Aorta (tissue), 5 donors: ENCODE measurements around the gene RANBP17. TPM values are rescaled to one million over a fixed set of nuclear protein-coding genes. Genes with fewer than 3 reads are reported as not detected.

Source experiments
- ATAC-seq: fragments of 200-7000 bp; cut with Tn5 transposase; one replicate; pipeline ENCODE4 v1.9.1; 2022; ENCODE audit warnings: moderate library complexity; ENCODE audit not compliant: low FRiP score
- DNase-seq, 2 donors: peaks; one replicate each; pipeline ENCODE4 v3.0.0-alpha.2; 2020
- H3K27ac ChIP-seq, 2 donors: one replicate each; pipeline ENCODE4 v1.5.1; 2013; ENCODE audit warnings: low read length in 2 of 2, mild to moderate bottlenecking in 2 of 2, moderate library complexity in 2 of 2, control low read depth in 1 of 2, inconsistent platforms in 1 of 2, low read depth in 1 of 2
- H3K27me3 ChIP-seq, 2 donors: one replicate each; pipeline ENCODE4 v1.6.1; 2013; ENCODE audit warnings: control low read depth in 1 of 2, low read length in 1 of 2, mild to moderate bottlenecking in 1 of 2, moderate library complexity in 1 of 2; ENCODE audit not compliant: insufficient read depth in 2 of 2, control insufficient read depth in 1 of 2
- H3K36me3 ChIP-seq, 2 donors: one replicate each; pipeline ENCODE4 v1.6.1; 2013; ENCODE audit warnings: control low read depth in 1 of 2, low read length in 1 of 2, mild to moderate bottlenecking in 1 of 2; ENCODE audit not compliant: insufficient read depth in 2 of 2, control insufficient read depth in 1 of 2
- H3K4me1 ChIP-seq, 2 donors: one replicate each; pipeline ENCODE4 v1.6.1; 2013; ENCODE audit warnings: low read length in 2 of 2, control low read depth in 1 of 2, mild to moderate bottlenecking in 1 of 2, moderate library complexity in 1 of 2; ENCODE audit not compliant: insufficient read depth in 2 of 2, control insufficient read depth in 1 of 2
- H3K4me3 ChIP-seq, 2 donors: one replicate each; pipeline ENCODE4 v1.5.1; 2013; ENCODE audit warnings: low read length in 2 of 2, control low read depth in 1 of 2, mild to moderate bottlenecking in 1 of 2
- H3K9me3 ChIP-seq: one replicate; pipeline ENCODE4 v1.6.1; 2013; ENCODE audit warnings: mild to moderate bottlenecking, low read length; ENCODE audit not compliant: control insufficient read depth
- WGBS, 2 donors: extraction: QIAGEN DNeasy Blood & Tissue Kit; methylation state at CpG; one replicate each; pipeline ENCODE4 v1.1.7; 2013; 5-methylcytosine and 5-hydroxymethylcytosine counted together
- intact Hi-C, 2 donors: fragments of 100-400 bp; cut with DNase I; formaldehyde crosslinking; loops; one replicate each; pipeline versions ENCODE4 v1.14.2 to v1.15.0; 2022
- polyA plus RNA-seq, 2 donors: library from polyadenylated mRNA; stranded (reverse); fragments of 200-250 nt; gene quantifications; one replicate each; pipeline ENCODE4 v1.2.3, GENCODE V29; 2013
- total RNA-seq, 2 donors: library from RNA; stranded (reverse); fragmentation: NEBNext Ultra II Directional; extraction: Animal tissue kit (Norgen Biotek cat#: 25700); gene quantifications; one replicate each; pipeline ENCODE4 v1.2.1, GENCODE V29; 2021
- donor health status: healthy with polysubstance abuse.
- donor health status: Bipolar disorder and iron deficiency.
- donor health status: DM: no; HTN: no; CAD: no.
- donor health status: DM: no; HTN: no; CAD: no.
- donor health status: DM: yes; HTN: yes; CAD: no.

RANBP17 gene
- total and polyA plus RNA-seq, 4 donors: 1.3 to 13.6 (median 7.5) TPM

DNA sequence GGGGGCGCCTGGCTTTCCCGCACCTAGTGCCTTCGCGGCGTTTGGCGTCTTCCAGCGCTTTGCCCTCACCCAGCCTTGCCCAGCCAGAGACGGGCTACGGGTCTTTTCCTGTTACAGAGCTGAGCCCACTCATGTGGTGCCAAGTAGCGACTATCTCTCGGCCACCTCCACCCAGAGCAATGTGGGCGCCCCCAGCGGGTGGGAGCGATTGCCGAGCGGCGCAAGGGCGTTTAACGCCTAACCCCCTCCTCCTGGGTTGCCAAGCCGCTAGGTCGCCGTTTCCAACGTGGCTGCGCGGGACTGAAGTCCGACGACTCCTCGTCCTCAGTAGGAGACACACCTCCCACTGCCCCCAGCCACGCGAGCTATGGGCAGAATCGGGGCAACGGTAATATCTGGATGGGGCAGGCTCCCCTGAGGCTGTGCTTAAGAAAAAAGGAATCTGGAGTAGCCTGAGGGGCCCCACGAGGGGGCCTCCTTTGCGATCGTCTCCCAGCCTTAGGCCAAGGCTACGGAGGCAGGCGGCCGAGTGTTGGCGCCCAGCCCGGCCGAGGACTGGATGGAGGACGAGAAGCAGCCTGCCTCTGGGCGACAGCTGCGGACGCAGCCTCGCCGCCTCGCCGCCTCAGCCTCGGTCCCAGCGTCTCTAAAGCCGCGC is 453.0 kb downstream of the RANBP17 start:
- no peak overlapping the region for H3K27ac ChIP-seq
- intact Hi-C loops: no loop called here
- no peaks in the 10 kb centered on the region for H3K9me3 ChIP-seq
- no peak overlapping the region for H3K4me3 ChIP-seq
- no peaks in the 10 kb centered on the region for H3K36me3 ChIP-seq
- DNase-seq (peak in 1 of 2 donors; percentile 54), ATAC-seq (peak; percentile 45)
- 1 to 6% methylated on average over 48 to 53 of the region's 53 CpGs for WGBS, 2 donors
- no peaks in the 10 kb centered on the region for H3K4me1 ChIP-seq
- H3K27me3 ChIP-seq: peaks cover 0 to 2% of the 10 kb centered on the region in 2 donors

DNA sequence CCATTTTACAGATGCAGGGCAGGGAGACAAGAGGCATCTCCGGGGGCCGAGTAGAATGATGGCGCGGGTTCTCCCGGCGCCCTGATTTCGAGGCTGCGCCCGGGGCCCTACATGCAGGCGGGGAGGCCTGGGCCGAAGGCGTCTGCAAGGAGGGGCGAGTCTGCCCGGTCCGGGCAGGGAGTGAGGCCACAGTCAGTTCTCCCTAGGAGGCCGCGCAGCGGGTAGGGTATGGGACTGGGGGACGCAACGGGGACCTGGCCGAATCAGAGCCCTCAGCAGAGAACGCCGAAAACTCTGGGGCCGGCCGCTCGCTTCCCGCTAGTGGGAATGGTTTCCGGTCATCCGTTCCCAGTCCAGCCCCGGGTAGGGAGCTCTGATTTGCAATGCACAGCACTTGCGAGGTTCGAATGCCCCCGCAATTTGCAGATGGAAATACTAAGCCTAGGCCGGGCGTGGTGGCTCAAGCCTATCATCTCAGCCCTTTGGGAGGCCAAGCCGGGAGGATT is 453.6 kb downstream of the RANBP17 start:
- H3K4me3 ChIP-seq: no peak overlapping the region
- peaks cover 0 to 2% of the 10 kb centered on the region in 2 donors for H3K27me3 ChIP-seq
- no peaks in the 10 kb centered on the region for H3K4me1 ChIP-seq
- H3K27ac ChIP-seq: no peak overlapping the region
- 7% methylated on average over 36 of the region's 36 CpGs for WGBS, 2 donors
- intact Hi-C loops: no loop called here
- no peaks in the 10 kb centered on the region for H3K36me3 ChIP-seq
- DNase-seq (no peak), ATAC-seq (no peak)
- no peaks in the 10 kb centered on the region for H3K9me3 ChIP-seq

DNA sequence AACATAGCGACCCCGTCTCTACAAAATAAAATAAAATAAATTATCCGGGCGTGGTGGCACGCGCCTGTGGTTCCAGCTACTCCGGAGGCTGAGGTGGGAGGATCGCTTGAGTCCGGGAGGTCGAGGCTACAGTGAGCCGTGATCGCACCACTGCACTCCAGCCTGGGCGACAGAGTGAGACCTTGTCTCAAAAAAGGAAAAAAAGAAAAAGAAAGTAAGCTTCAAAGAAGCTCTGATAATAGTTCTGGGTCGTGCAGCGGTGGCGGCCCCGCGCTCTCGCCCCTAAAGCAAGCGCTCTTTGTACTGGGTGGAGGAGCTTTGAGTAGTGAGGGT is 454.1 kb downstream of the RANBP17 start:
- Histone ChIP-seq H3K27ac (no peak overlapping the region), H3K27me3 (peaks cover 0 to 2% of the 10 kb centered on the region in 2 donors), H3K4me1 (no peaks in the 10 kb centered on the region), H3K36me3 (no peaks in the 10 kb centered on the region), H3K9me3 (no peaks in the 10 kb centered on the region), H3K4me3 (no peak overlapping the region)
- intact Hi-C loops: no loop called here
- 22 to 32% methylated on average over 20 of the region's 20 CpGs for WGBS, 2 donors
- ATAC-seq: no peak
- DNase-seq: no peak

DNA sequence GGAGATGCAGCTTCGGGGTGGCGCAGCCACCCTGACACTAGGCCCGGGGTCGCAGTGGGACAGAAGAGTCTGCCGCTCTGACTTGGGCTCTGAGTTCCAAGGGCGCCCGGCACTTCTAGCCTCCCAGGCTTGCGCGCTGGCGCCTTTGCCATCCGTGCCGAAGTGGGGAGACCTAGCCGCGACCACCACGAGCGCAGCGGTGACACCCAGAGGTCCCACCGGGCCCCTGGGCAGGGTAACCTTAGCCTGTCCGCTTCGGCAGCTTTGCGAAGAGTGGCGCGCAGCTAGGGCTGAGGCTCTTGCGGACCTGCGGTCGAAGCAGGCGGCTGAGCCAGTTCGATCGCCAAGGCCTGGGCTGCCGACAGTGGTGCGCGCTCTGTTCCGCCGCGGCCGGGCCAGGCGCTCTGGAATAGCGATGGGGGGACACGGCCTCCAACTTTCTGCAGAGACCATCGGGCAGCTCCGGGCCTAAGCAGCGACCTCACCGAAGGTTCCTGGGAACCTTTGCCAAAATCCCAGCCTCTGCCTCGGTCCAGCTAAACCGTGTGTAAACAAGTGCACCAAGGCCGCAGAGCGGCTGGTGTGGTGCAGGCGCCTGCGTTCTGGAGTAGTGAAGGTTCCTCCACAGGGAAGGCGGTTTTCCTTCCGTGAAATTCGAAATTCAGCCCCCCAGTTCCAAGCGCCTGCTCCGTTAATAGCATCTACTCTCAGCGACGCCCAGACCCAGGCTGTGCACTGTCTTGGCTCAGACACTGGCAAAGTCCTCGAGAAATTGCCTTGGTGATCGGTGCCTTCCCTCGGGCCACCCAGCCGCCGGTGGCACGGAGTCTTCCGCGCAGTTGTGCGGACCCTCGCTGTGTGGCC is 454.7 kb downstream of the RANBP17 start:
- intact Hi-C loops: no loop called here
- WGBS, 2 donors: 8 to 9% methylated on average over 65 to 66 of the region's 66 CpGs
- Histone ChIP-seq H3K4me3 (no peak overlapping the region), H3K9me3 (no peaks in the 10 kb centered on the region), H3K4me1 (no peaks in the 10 kb centered on the region), H3K36me3 (no peaks in the 10 kb centered on the region), H3K27ac (no peak overlapping the region), H3K27me3 (peaks cover 0 to 2% of the 10 kb centered on the region in 2 donors)
- ATAC-seq: peak; percentile 17
- no peak for DNase-seq

DNA sequence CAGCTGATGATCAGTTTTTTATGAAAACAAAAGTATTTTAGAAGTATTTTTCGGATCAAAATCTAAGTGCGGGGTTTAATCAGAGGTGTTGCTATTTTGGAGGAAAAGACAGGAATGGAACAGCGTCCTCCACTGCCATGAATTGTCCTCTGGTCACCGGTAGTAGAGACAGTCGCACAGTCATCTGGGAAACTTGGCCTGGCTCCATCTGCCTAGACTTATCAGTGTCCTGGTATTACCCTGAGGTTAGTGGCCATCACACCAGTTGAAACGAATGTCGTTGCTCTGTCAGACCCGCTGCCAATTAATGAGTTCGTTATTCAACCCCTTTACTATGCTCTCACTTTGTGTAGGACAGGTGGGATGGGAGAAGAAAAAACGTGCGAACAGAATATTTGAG is 455.4 kb downstream of the RANBP17 start:
- Histone ChIP-seq H3K27me3 (peaks cover 0 to 2% of the 10 kb centered on the region in 2 donors), H3K4me1 (no peaks in the 10 kb centered on the region)
- intact Hi-C loops: no loop called here

DNA sequence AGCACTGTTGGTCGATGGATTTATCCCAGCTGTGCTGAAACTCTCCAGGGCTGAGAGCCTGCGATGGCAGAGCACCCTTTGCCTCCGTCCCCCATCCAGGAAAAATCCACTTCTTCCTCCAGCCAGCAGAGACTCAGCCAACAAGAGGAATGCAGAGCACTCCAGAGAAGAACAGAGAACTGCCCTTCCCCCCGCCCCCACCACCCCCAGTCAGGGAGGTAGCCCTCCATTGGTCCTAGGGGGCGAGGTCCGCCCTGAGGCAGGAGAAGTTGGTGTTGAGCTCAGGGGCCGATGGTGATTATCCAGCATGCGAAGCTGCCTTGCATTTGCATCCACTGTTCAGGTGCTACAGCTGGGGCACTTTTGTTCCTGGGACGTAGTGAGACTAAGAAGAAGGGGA is 456.2 kb downstream of the RANBP17 start:
- intact Hi-C loops: no loop called here
- no peak for DNase-seq
- ATAC-seq: no peak
- no peaks in the 10 kb centered on the region for H3K27me3 ChIP-seq
- no peak overlapping the region for H3K27ac ChIP-seq
- H3K9me3 ChIP-seq: no peaks in the 10 kb centered on the region
- no peaks in the 10 kb centered on the region for H3K36me3 ChIP-seq
- no peaks in the 10 kb centered on the region for H3K4me1 ChIP-seq
- WGBS, 2 donors: 9 to 12% methylated on average over 9 of the region's 9 CpGs
- no peak overlapping the region for H3K4me3 ChIP-seq

More for the DNA sequence above, 455.4 kb downstream of the RANBP17 start:
- no peaks in the 10 kb centered on the region for H3K36me3 ChIP-seq
- no peak overlapping the region for H3K4me3 ChIP-seq
- WGBS, 2 donors: 22% methylated on average over 11 of the region's 11 CpGs
- DNase-seq: no peak
- no peaks in the 10 kb centered on the region for H3K9me3 ChIP-seq
- ATAC-seq: no peak
- no peak overlapping the region for H3K27ac ChIP-seq

DNA sequence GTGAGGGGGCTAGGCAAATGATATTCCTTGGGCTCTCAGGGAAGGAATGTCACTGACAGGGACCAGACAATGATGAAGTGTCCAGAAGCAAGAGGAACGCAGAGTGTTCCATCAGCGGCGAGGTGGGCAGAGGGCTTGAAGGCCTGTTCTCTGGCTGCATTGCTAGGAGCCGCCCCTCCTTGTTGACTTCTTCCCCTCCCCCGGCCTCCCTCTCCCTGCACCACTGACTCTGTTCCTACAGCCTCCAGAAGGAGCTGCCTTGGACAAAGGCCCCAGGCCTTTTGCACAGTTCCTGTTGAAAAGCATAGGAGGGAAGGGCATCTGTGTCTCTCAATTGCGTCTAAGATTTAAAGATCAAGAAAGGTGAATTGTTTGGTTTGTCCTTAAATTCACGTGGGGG is 459.6 kb downstream of the RANBP17 start:
- WGBS, 2 donors: 84 to 92% methylated on average over 7 of the region's 7 CpGs
- Histone ChIP-seq H3K27me3 (no peaks in the 10 kb centered on the region), H3K4me3 (no peak overlapping the region), H3K27ac (no peak overlapping the region), H3K4me1 (no peaks in the 10 kb centered on the region), H3K36me3 (no peaks in the 10 kb centered on the region), H3K9me3 (no peaks in the 10 kb centered on the region)
- ATAC-seq (no peak), DNase-seq (peak in 1 of 2 donors; percentile 31)
- intact Hi-C loops: no loop called here

DNA sequence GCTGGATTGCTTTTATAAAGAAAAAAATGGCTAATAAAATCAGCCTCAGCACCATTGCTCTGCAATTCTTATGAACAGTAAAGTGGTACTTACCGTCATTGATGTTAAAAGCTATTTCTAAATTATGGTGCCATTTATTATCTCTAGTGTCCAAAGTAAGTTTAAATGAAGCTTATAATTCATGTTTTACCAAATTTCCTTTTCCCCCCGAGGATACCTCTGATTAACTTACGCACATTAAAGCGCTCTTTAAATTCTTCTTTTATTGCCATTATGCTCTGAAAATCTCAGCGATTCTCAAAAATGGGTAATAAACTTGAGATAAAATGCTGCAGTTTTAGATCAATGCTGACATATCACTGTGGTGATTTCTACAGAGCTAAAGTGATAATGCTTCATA is 460.7 kb downstream of the RANBP17 start:
- DNase-seq (no peak), ATAC-seq (no peak)
- Histone ChIP-seq H3K27me3 (no peaks in the 10 kb centered on the region), H3K9me3 (no peaks in the 10 kb centered on the region), H3K27ac (no peak overlapping the region), H3K36me3 (no peaks in the 10 kb centered on the region), H3K4me1 (no peaks in the 10 kb centered on the region), H3K4me3 (no peak overlapping the region)
- WGBS, 2 donors: 92 to 95% methylated on average over 5 of the region's 5 CpGs
- intact Hi-C loops: no loop called here

DNA sequence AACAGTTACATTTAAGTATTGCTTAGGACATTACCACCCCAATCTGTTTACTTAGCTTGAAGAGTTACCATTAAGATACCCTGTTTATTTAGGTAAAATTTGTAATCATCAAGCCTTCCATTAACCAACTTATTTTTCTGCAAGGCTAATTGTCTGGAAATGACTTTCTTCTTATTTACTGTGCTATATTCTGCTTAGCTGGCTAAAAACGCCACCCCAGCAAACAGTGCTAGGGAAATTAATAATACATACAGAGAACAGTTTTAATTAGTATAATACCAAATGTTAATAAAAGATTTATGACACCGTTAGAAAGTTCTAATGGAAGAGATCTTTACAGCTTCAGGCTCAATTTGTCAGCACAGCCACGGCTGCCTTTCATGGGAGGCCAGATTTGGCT is 461.2 kb downstream of the RANBP17 start:
- Histone ChIP-seq H3K4me3 (no peak overlapping the region), H3K4me1 (no peaks in the 10 kb centered on the region), H3K9me3 (no peaks in the 10 kb centered on the region), H3K36me3 (no peaks in the 10 kb centered on the region), H3K27ac (no peak overlapping the region), H3K27me3 (no peaks in the 10 kb centered on the region)
- WGBS, 2 donors: 87 to 89% methylated on average over 3 of the region's 3 CpGs
- no peak for DNase-seq
- intact Hi-C loops: no loop called here
- ATAC-seq: no peak
